ENCODE results near the gene COPG2.
"Not testable (repeated sequence)": the region's sequence is repeated elsewhere in the genome, so short reads cannot be mapped to it uniquely, and the experiment has no call there.

COPG2 gene

GRCh38 chr7:130668258-130669084 lies at the start of gene COPG2:
Gene COPG2, minus strand, starts transcription at chr7:130668748. Its CDS starts 80 bp downstream, at chr7:130668668.
- DNase-seq = peak; percentile 84

GRCh38 chr7:130712416-130712815 lies 43.9 kb upstream of the COPG2 start:
- no peak for DNase-seq

GRCh38 chr7:130708766-130709165 lies 40.2 kb upstream of the COPG2 start:
- no peak for DNase-seq

GRCh38 chr7:130708001-130708400 lies 39.5 kb upstream of the COPG2 start:
- DNase-seq = no peak

- no peak for DNase-seq
Observed at GRCh38 chr7:130703851-130704250, 35.3 kb upstream of the COPG2 start.

- no peak for DNase-seq
Observed at GRCh38 chr7:130701650-130702049, 33.1 kb upstream of the COPG2 start.

- no peak for DNase-seq
Observed at GRCh38 chr7:130700760-130701159, 32.2 kb upstream of the COPG2 start.

- no peak for DNase-seq
Observed at GRCh38 chr7:130699686-130700085, 31.1 kb upstream of the COPG2 start.

- no peak for DNase-seq
Observed at GRCh38 chr7:130697820-130698219, 29.3 kb upstream of the COPG2 start.

- DNase-seq = peak; percentile 63
Observed at GRCh38 chr7:130695840-130696239, 27.3 kb upstream of the COPG2 start.

GRCh38 chr7:130692396-130692795 lies 23.8 kb upstream of the COPG2 start:
- DNase-seq = not testable (repeated sequence)

GRCh38 chr7:130689683-130690082 lies 21.1 kb upstream of the COPG2 start:
- DNase-seq = no peak

- DNase-seq = no peak
Observed at GRCh38 chr7:130683026-130683425, 14.5 kb upstream of the COPG2 start.

- DNase-seq = no peak
Observed at GRCh38 chr7:130674456-130674855, 5.9 kb upstream of the COPG2 start.

GRCh38 chr7:130673066-130673465 lies 4.5 kb upstream of the COPG2 start:
- DNase-seq = no peak

- no peak for DNase-seq
Observed at GRCh38 chr7:130672146-130672545, 3.6 kb upstream of the COPG2 start.

- DNase-seq = no peak
Observed at GRCh38 chr7:130669085-130669700, 645 bp upstream of the COPG2 start.

- no peak for DNase-seq
Observed at GRCh38 chr7:130667593-130668257, 823 bp downstream of the COPG2 start.

- no peak for DNase-seq
Observed at GRCh38 chr7:130662426-130662825, 6.1 kb downstream of the COPG2 start.

GRCh38 chr7:130655286-130655685 lies 13.3 kb downstream of the COPG2 start:
- no peak for DNase-seq

GRCh38 chr7:130654850-130655249 lies 13.7 kb downstream of the COPG2 start:
- DNase-seq = no peak

GRCh38 chr7:130650611-130651120 lies 17.9 kb downstream of the COPG2 start:
- DNase-seq = no peak

- no peak for DNase-seq
Observed at GRCh38 chr7:130649004-130649790, 19.4 kb downstream of the COPG2 start.
